ENCODE results near the gene BANF2.

BANF2 gene

GRCh38 chr20:17735206-17735804 lies 35.5 kb downstream of the BANF2 start:
- TF ChIP-seq GATA1 (IDR thresholded peaks at IDR 0.05; ENCODE audit: low read depth, low read length) (no peak), POLR2A (IDR thresholded peaks at IDR 0.05; ENCODE audit: low read length) (no peak)
- DNase-seq, result no peak

GRCh38 chr20:17735959-17736621 lies 36.3 kb downstream of the BANF2 start:
- DNase-seq, result no peak
- TF ChIP-seq POLR2A (IDR thresholded peaks at IDR 0.05; ENCODE audit: low read length), result no peak

GRCh38 chr20:17738154-17738553 lies 38.4 kb downstream of the BANF2 start:
- DNase-seq, result no peak
- TF ChIP-seq POLR2A (IDR thresholded peaks at IDR 0.05; ENCODE audit: low read length), result no peak
- no peak for TF ChIP-seq GATA1 (IDR thresholded peaks at IDR 0.05; ENCODE audit: low read depth, low read length)

- TF ChIP-seq POLR2A (IDR thresholded peaks at IDR 0.05; ENCODE audit: low read length) (no peak), GATA1 (IDR thresholded peaks at IDR 0.05; ENCODE audit: low read depth, low read length) (no peak)
- DNase-seq, result no peak
These were observed 41.5 kb downstream of the BANF2 start for GRCh38 chr20:17741220-17741619.

- TF ChIP-seq POLR2A (IDR thresholded peaks at IDR 0.05; ENCODE audit: low read length) (no peak), GATA1 (IDR thresholded peaks at IDR 0.05; ENCODE audit: low read depth, low read length) (no peak)
- no peak for DNase-seq
These were observed 43.0 kb downstream of the BANF2 start for GRCh38 chr20:17742731-17743130.

GRCh38 chr20:17743677-17744076 lies 43.9 kb downstream of the BANF2 start:
- DNase-seq, result no peak
- TF ChIP-seq POLR2A (IDR thresholded peaks at IDR 0.05; ENCODE audit: low read length) (no peak), GATA1 (IDR thresholded peaks at IDR 0.05; ENCODE audit: low read depth, low read length) (no peak)

- DNase-seq, result no peak
- TF ChIP-seq GATA1 (IDR thresholded peaks at IDR 0.05; ENCODE audit: low read depth, low read length), result no peak
- TF ChIP-seq POLR2A (IDR thresholded peaks at IDR 0.05; ENCODE audit: low read length), result no peak
These were observed 47.7 kb downstream of the BANF2 start for GRCh38 chr20:17747431-17747846.

- no peak for DNase-seq
- TF ChIP-seq GATA1 (IDR thresholded peaks at IDR 0.05; ENCODE audit: low read depth, low read length) (no peak), POLR2A (IDR thresholded peaks at IDR 0.05; ENCODE audit: low read length) (no peak)
These were observed 48.5 kb downstream of the BANF2 start for GRCh38 chr20:17748279-17748678.

- TF ChIP-seq GATA1 (IDR thresholded peaks at IDR 0.05; ENCODE audit: low read depth, low read length), result no peak
- TF ChIP-seq POLR2A (IDR thresholded peaks at IDR 0.05; ENCODE audit: low read length), result no peak
- DNase-seq, result no peak
These were observed 49.8 kb downstream of the BANF2 start for GRCh38 chr20:17749626-17749977.

GRCh38 chr20:17749978-17750721 lies 50.4 kb downstream of the BANF2 start:
- no peak for TF ChIP-seq GATA1 (IDR thresholded peaks at IDR 0.05; ENCODE audit: low read depth, low read length)
- no peak for TF ChIP-seq POLR2A (IDR thresholded peaks at IDR 0.05; ENCODE audit: low read length)
- no peak for DNase-seq

- DNase-seq, result no peak
- TF ChIP-seq GATA1 (IDR thresholded peaks at IDR 0.05; ENCODE audit: low read depth, low read length) (no peak), POLR2A (IDR thresholded peaks at IDR 0.05; ENCODE audit: low read length) (no peak)
These were observed 50.9 kb downstream of the BANF2 start for GRCh38 chr20:17750722-17751045.

GRCh38 chr20:17751640-17752039 lies 51.9 kb downstream of the BANF2 start:
- no peak for DNase-seq
- TF ChIP-seq GATA1 (IDR thresholded peaks at IDR 0.05; ENCODE audit: low read depth, low read length) (no peak), POLR2A (IDR thresholded peaks at IDR 0.05; ENCODE audit: low read length) (no peak)

- no peak for TF ChIP-seq POLR2A (IDR thresholded peaks at IDR 0.05; ENCODE audit: low read length)
- no peak for TF ChIP-seq GATA1 (IDR thresholded peaks at IDR 0.05; ENCODE audit: low read depth, low read length)
- no peak for DNase-seq
These were observed 52.7 kb downstream of the BANF2 start for GRCh38 chr20:17752459-17752858.

GRCh38 chr20:17753516-17753915 lies 53.8 kb downstream of the BANF2 start:
- DNase-seq, result no peak
- TF ChIP-seq GATA1 (IDR thresholded peaks at IDR 0.05; ENCODE audit: low read depth, low read length) (no peak), POLR2A (IDR thresholded peaks at IDR 0.05; ENCODE audit: low read length) (no peak)

GRCh38 chr20:17756529-17756928 lies 56.8 kb downstream of the BANF2 start:
- TF ChIP-seq POLR2A (IDR thresholded peaks at IDR 0.05; ENCODE audit: low read length), result no peak
- no peak for TF ChIP-seq GATA1 (IDR thresholded peaks at IDR 0.05; ENCODE audit: low read depth, low read length)
- DNase-seq, result no peak
